ENCODE measurements around the gene DYNLL1. TPM values are rescaled to one million over a fixed set of nuclear protein-coding genes. Genes with fewer than 3 reads are reported as not detected.

The DYNLL1 gene
- total and polyA plus RNA-seq, 2 of the 13 experiments (the other 11 are each of a cell fraction or from before 2014, with no cell fraction given): 271 to 294 TPM

- 0 out of 2 replicates have a peak, but pooled peaks have one; percentile 22 for TF ChIP-seq THAP9 (CRISPR knock-in tag; IDR thresholded peaks at IDR 0.05; ENCODE audit: borderline replicate concordance)
- no peak for TF ChIP-seq ZBTB4 (CRISPR knock-in tag; IDR thresholded peaks at IDR 0.05; ENCODE audit: borderline replicate concordance)
- TF ChIP-seq ZNF484 (CRISPR knock-in tag; IDR thresholded peaks at IDR 0.05; ENCODE audit: borderline replicate concordance, low read depth): no peak
- no peak for TF ChIP-seq DNMT1 (CRISPR knock-in tag; IDR thresholded peaks at IDR 0.05)
- TF ChIP-seq ATF7 (IDR thresholded peaks at IDR 0.05): no peak
- 0 out of 2 replicates have a peak, but pooled peaks have one; percentile 6 for TF ChIP-seq ATF7 (CRISPR knock-in tag; IDR thresholded peaks at IDR 0.05)
- no peak for TF ChIP-seq ZNF292 (CRISPR knock-in tag; IDR thresholded peaks at IDR 0.05; ENCODE audit: borderline replicate concordance, low read depth)
- no peak for TF ChIP-seq ELK4 (CRISPR knock-in tag; IDR thresholded peaks at IDR 0.05; ENCODE audit: borderline replicate concordance)
- no peak for TF ChIP-seq SALL2 (CRISPR knock-in tag; IDR thresholded peaks at IDR 0.05)
- TF ChIP-seq ATF7-NPFF (CRISPR knock-in tag; IDR thresholded peaks at IDR 0.05; ENCODE audit: low read depth): no peak
- TF ChIP-seq SRF (IDR thresholded peaks at IDR 0.05; ENCODE audit: low read depth, low read length): no peak
- TF ChIP-seq TIGD3 (CRISPR knock-in tag; IDR thresholded peaks at IDR 0.05; ENCODE audit: borderline replicate concordance): 0 out of 2 replicates have a peak, but pooled peaks have one; percentile 34
- no peak for TF ChIP-seq MNT (IDR thresholded peaks at IDR 0.05)
- no peak for TF ChIP-seq ZNF264 (CRISPR knock-in tag; IDR thresholded peaks at IDR 0.05)
- TF ChIP-seq KDM5A (IDR thresholded peaks at IDR 0.05; ENCODE audit: borderline replicate concordance, low read length): peak; percentile 43; the same call in 1 of the 2 replicates
Observed at GRCh38 chr12:120470150-120470784, 25.6 kb upstream of the DYNLL1 start (continued).
